ENCODE results near the gene SLC2A1. TPM values are rescaled to one million over a fixed set of nuclear protein-coding genes. Genes with fewer than 3 reads are reported as not detected.

The SLC2A1 gene
- total and polyA plus RNA-seq, 9 of the 15 experiments (the other 6 are each of a cell fraction or from before 2014, with no cell fraction given): 12.6 to 153 (median 48.0) TPM

GRCh38 chr1:42940851-42941639 lies 17.6 kb downstream of the SLC2A1 start (continued):
- TF ChIP-seq CTCFL (IDR thresholded peaks at IDR 0.05; ENCODE audit: borderline replicate concordance, insufficient read depth, low read depth, low read length, poor library complexity, severe bottlenecking) (no peak), KLF13 (tag; IDR thresholded peaks at IDR 0.05; ENCODE audit: borderline replicate concordance, low read depth) (no peak), NCOA2 (IDR thresholded peaks at IDR 0.05; ENCODE audit: partially characterized antibody in 2 of 2) (no peak), ZFX (CRISPR knock-in tag; IDR thresholded peaks at IDR 0.05) (no peak), THAP7 (CRISPR knock-in tag; IDR thresholded peaks at IDR 0.05) (no peak), NUFIP1 (IDR thresholded peaks at IDR 0.05; ENCODE audit: partially characterized antibody) (no peak), HOXB6 (CRISPR knock-in tag; IDR thresholded peaks at IDR 0.05; ENCODE audit: borderline replicate concordance) (no peak), HIVEP1 (CRISPR knock-in tag; IDR thresholded peaks at IDR 0.05) (no peak), MLX (CRISPR knock-in tag; conservative IDR thresholded peaks at IDR 0.05) (no peak), KHSRP (IDR thresholded peaks at IDR 0.05) (no peak), SIN3A (IDR thresholded peaks at IDR 0.05; ENCODE audit: borderline replicate concordance in 2 of 2, control insufficient read depth in 1 of 2, low read depth in 2 of 2, low read length in 2 of 2) (no peak), ESRRB (CRISPR knock-in tag; IDR thresholded peaks at IDR 0.05; ENCODE audit: borderline replicate concordance) (no peak), ZNF175 (CRISPR knock-in tag; IDR thresholded peaks at IDR 0.05; ENCODE audit: low read depth) (peak; percentile 46; the same call in 1 of the 2 replicates)
